ENCODE measurements around the gene PDE3B.
"Not testable (repeated sequence)": the region's sequence is repeated elsewhere in the genome, so short reads cannot be mapped to it uniquely, and the experiment has no call there.

Gene PDE3B

GRCh38 chr11:14784230-14784629, 140.6 kb downstream of the PDE3B start:
- no peak for TF ChIP-seq CSRNP3 (CRISPR knock-in tag; IDR thresholded peaks at IDR 0.05)
- TF ChIP-seq PPARA (CRISPR knock-in tag; IDR thresholded peaks at IDR 0.05; ENCODE audit: borderline replicate concordance) = no peak
- TF ChIP-seq, protein P1, sequence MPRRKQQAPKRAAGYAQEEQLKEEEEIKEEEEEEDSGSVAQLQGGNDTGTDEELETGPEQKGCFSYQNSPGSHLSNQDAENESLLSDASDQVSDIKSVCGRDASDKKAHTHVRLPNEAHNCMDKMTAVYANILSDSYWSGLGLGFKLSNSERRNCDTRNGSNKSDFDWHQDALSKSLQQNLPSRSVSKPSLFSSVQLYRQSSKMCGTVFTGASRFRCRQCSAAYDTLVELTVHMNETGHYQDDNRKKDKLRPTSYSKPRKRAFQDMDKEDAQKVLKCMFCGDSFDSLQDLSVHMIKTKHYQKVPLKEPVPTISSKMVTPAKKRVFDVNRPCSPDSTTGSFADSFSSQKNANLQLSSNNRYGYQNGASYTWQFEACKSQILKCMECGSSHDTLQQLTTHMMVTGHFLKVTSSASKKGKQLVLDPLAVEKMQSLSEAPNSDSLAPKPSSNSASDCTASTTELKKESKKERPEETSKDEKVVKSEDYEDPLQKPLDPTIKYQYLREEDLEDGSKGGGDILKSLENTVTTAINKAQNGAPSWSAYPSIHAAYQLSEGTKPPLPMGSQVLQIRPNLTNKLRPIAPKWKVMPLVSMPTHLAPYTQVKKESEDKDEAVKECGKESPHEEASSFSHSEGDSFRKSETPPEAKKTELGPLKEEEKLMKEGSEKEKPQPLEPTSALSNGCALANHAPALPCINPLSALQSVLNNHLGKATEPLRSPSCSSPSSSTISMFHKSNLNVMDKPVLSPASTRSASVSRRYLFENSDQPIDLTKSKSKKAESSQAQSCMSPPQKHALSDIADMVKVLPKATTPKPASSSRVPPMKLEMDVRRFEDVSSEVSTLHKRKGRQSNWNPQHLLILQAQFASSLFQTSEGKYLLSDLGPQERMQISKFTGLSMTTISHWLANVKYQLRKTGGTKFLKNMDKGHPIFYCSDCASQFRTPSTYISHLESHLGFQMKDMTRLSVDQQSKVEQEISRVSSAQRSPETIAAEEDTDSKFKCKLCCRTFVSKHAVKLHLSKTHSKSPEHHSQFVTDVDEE (CRISPR knock-in tag; IDR thresholded peaks at IDR 0.05) = no peak
- no peak for TF ChIP-seq ZNF8 (CRISPR knock-in tag; IDR thresholded peaks at IDR 0.05)
- ATAC-seq = no peak

- no peak for TF ChIP-seq ZFP3 (CRISPR knock-in tag; IDR thresholded peaks at IDR 0.05)
- no peak for TF ChIP-seq ZC3H10 (CRISPR knock-in tag; IDR thresholded peaks at IDR 0.05)
- TF ChIP-seq ZFP30 (CRISPR knock-in tag; IDR thresholded peaks at IDR 0.05) = no peak
- no peak for TF ChIP-seq TCF4 (CRISPR knock-in tag; IDR thresholded peaks at IDR 0.05; ENCODE audit: borderline replicate concordance)
- no peak for TF ChIP-seq CSDC2 (CRISPR knock-in tag; IDR thresholded peaks at IDR 0.05)
- TF ChIP-seq, protein P1 (CRISPR knock-in tag; IDR thresholded peaks at IDR 0.05) = no peak
- TF ChIP-seq ESRRG (CRISPR knock-in tag; IDR thresholded peaks at IDR 0.05) = no peak
- no peak for TF ChIP-seq OSR1 (CRISPR knock-in tag; IDR thresholded peaks at IDR 0.05)
- peak; percentile 47; the same call in 2 of the 3 replicates for ATAC-seq
Measured at GRCh38 chr11:14789879-14790484, 146.4 kb downstream of the PDE3B start.

DNA sequence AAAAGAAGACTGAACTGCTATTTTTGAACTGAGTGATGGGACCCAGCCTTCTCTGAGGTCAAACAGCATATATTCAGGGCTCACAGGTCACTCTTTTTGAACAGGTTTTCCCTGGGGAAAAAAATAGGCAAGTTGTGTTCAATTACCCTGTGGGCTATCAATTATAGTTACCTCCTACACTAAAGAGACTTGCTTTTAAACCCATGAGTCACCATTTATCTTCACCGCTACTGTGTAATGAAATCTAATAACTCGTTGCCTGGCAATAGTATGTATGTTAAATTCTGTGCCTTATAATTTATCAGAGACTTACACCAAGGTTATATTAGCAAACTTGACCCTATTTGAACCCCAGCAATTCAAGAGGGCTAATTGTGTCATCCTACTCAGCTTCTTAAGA, 149.9 kb downstream of the PDE3B start:
- peak; percentile 56; the same call in 2 of the 3 replicates for ATAC-seq
- TF ChIP-seq ISL1 (CRISPR knock-in tag; IDR thresholded peaks at IDR 0.05) = peak; percentile 73
- 0 out of 2 replicates have a peak, but pooled peaks have one; percentile 11 for TF ChIP-seq ZC3H10 (CRISPR knock-in tag; IDR thresholded peaks at IDR 0.05)
- TF ChIP-seq CSDC2 (CRISPR knock-in tag; IDR thresholded peaks at IDR 0.05) = no peak

DNA sequence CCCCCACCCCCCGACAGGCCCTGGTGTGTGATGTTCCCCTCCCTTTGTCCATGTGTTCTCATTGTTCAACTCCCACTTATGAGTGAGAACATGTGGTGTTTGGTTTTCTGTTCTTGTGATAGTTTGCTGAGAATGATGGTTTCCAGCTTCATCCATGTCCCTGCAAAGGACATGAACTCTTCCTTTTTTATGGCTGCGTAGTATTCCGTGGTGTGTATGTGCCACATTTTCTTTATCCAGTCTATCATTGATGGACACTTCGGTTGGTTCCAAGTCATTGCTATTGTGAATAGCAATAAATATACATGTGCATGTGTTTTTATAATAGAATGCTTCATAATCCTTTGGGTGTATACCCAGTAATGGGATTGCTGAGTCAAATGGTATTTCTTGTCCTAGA, 152.4 kb downstream of the PDE3B start:
- ATAC-seq = not testable (repeated sequence)

GRCh38 chr11:14803846-14804245, 160.2 kb downstream of the PDE3B start:
- ATAC-seq = no peak
- TF ChIP-seq ZFP30 (CRISPR knock-in tag; IDR thresholded peaks at IDR 0.05) (no peak), TOX (CRISPR knock-in tag; IDR thresholded peaks at IDR 0.05; ENCODE audit: borderline replicate concordance) (no peak), ZNF565 (CRISPR knock-in tag; conservative IDR thresholded peaks at IDR 0.05; ENCODE audit: low read depth) (no peak), CSRNP3 (CRISPR knock-in tag; IDR thresholded peaks at IDR 0.05) (no peak), BACH2 (CRISPR knock-in tag; IDR thresholded peaks at IDR 0.05; ENCODE audit: borderline replicate concordance) (no peak), CREB5 (CRISPR knock-in tag; IDR thresholded peaks at IDR 0.05; ENCODE audit: low read depth) (no peak), ZNF8 (CRISPR knock-in tag; IDR thresholded peaks at IDR 0.05) (no peak), PPARA (CRISPR knock-in tag; IDR thresholded peaks at IDR 0.05; ENCODE audit: borderline replicate concordance) (no peak), TCF4 (CRISPR knock-in tag; IDR thresholded peaks at IDR 0.05; ENCODE audit: borderline replicate concordance) (no peak), GLIS3 (CRISPR knock-in tag; IDR thresholded peaks at IDR 0.05) (no peak)
- TF ChIP-seq, protein P2, sequence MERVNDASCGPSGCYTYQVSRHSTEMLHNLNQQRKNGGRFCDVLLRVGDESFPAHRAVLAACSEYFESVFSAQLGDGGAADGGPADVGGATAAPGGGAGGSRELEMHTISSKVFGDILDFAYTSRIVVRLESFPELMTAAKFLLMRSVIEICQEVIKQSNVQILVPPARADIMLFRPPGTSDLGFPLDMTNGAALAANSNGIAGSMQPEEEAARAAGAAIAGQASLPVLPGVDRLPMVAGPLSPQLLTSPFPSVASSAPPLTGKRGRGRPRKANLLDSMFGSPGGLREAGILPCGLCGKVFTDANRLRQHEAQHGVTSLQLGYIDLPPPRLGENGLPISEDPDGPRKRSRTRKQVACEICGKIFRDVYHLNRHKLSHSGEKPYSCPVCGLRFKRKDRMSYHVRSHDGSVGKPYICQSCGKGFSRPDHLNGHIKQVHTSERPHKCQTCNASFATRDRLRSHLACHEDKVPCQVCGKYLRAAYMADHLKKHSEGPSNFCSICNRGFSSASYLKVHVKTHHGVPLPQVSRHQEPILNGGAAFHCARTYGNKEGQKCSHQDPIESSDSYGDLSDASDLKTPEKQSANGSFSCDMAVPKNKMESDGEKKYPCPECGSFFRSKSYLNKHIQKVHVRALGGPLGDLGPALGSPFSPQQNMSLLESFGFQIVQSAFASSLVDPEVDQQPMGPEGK (CRISPR knock-in tag; IDR thresholded peaks at IDR 0.05; ENCODE audit: borderline replicate concordance) = no peak
- TF ChIP-seq, protein P1 (CRISPR knock-in tag; IDR thresholded peaks at IDR 0.05) = no peak

Data from SK-N-SH treated with all-trans-retinoic acid at 6 μM for 48 hours (cell line).